Astrocyte of the spinal cord (primary cell): Measurements from ENCODE around the gene PCNT.
"Not testable (repeated sequence)": the region's sequence is repeated elsewhere in the genome, so short reads cannot be mapped to it uniquely, and the experiment has no call there.

Experiments
- DNase-seq: peaks from one replicate; pipeline ENCODE4 v3.0.0; 2011; ENCODE audit warnings: low read depth, low spot score
- H3K4me3 ChIP-seq: 2 replicates; pipeline ENCODE4 v1.5.1; 2011; ENCODE audit warnings: low read depth, mild to moderate bottlenecking, low read length, moderate library complexity
- CTCF ChIP-seq: IDR thresholded peaks from 2 replicates; pipeline ENCODE4 v1.5.1; 2012; ENCODE audit warnings: low read depth, mild to moderate bottlenecking, low read length, inconsistent platforms
- in situ Hi-C: cut with HindIII; loops from 2 replicates; pipeline ENCODE4 v1.10.0; 2017; ENCODE audit warnings: low sequenced_read_pairs

PCNT gene

GRCh38 chr21:46438241-46438640, 114.3 kb downstream of the PCNT start:
- TF ChIP-seq CTCF = no peak
- in situ Hi-C loops = no loop called here
- no peak overlapping the region for H3K4me3 ChIP-seq
- DNase-seq = no peak

- no peak for DNase-seq
- H3K4me3 ChIP-seq = no peak overlapping the region
- TF ChIP-seq CTCF = no peak
- in situ Hi-C loops = no loop called here
Observed at GRCh38 chr21:46439906-46440305, 116.0 kb downstream of the PCNT start.

GRCh38 chr21:46441331-46441730, 117.4 kb downstream of the PCNT start:
- DNase-seq = no peak
- in situ Hi-C loops = no loop called here
- no peak for TF ChIP-seq CTCF
- no peak overlapping the region for H3K4me3 ChIP-seq

- in situ Hi-C loops = no loop called here
- H3K4me3 ChIP-seq = no peak overlapping the region
- TF ChIP-seq CTCF = no peak
- no peak for DNase-seq
Observed at GRCh38 chr21:46441961-46442498, 118.1 kb downstream of the PCNT start.

GRCh38 chr21:46442938-46443337, 119.0 kb downstream of the PCNT start:
- in situ Hi-C loops = no loop called here
- TF ChIP-seq CTCF = no peak
- no peak for DNase-seq
- H3K4me3 ChIP-seq = no peak overlapping the region

- H3K4me3 ChIP-seq = no peak overlapping the region
- in situ Hi-C loops = no loop called here
- no peak for TF ChIP-seq CTCF
- no peak for DNase-seq
Observed at GRCh38 chr21:46443910-46444309, 120.0 kb downstream of the PCNT start.

GRCh38 chr21:46448108-46448507, 124.2 kb downstream of the PCNT start:
- no peak for DNase-seq
- TF ChIP-seq CTCF = no peak
- H3K4me3 ChIP-seq = no peak overlapping the region
- in situ Hi-C loops = no loop called here

- H3K4me3 ChIP-seq, DNase-seq, in situ Hi-C loops: not testable (repeated sequence)
Observed at GRCh38 chr21:46448855-46449254, 124.9 kb downstream of the PCNT start.
